Measurements from ENCODE around the gene NOTCH2.
"Not testable (repeated sequence)": the region's sequence is repeated elsewhere in the genome, so short reads cannot be mapped to it uniquely, and the experiment has no call there.

NOTCH2 gene

DNA sequence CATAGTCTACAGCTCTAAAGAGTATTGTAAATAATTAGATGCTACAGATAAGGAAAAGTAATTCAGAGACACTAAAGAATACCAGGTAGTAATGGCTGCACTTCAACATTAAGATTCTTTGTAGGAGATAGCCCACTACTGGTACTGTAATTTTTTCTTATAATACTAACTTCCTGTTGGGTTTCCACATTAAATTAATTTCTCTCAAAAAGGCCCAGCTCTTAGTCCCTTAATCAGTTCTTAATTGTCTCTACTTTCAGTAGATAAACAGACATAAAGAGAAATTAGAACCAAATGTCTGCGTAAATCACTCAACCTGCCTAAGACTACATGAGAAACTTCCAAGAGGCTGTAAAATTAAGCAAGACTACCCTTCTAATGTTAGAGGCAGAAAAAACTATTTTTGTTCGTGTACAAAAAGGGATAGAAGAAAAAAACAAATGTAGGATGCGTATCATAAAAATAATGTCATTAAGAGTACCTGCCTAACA lies 83.4 kb downstream of the NOTCH2 start:
- no peak overlapping the region for H3K27ac ChIP-seq
- TF ChIP-seq, protein P1, sequence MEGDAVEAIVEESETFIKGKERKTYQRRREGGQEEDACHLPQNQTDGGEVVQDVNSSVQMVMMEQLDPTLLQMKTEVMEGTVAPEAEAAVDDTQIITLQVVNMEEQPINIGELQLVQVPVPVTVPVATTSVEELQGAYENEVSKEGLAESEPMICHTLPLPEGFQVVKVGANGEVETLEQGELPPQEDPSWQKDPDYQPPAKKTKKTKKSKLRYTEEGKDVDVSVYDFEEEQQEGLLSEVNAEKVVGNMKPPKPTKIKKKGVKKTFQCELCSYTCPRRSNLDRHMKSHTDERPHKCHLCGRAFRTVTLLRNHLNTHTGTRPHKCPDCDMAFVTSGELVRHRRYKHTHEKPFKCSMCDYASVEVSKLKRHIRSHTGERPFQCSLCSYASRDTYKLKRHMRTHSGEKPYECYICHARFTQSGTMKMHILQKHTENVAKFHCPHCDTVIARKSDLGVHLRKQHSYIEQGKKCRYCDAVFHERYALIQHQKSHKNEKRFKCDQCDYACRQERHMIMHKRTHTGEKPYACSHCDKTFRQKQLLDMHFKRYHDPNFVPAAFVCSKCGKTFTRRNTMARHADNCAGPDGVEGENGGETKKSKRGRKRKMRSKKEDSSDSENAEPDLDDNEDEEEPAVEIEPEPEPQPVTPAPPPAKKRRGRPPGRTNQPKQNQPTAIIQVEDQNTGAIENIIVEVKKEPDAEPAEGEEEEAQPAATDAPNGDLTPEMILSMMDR (conservative IDR thresholded peaks at IDR 0.05) = no peak

- TF ChIP-seq, protein P1 (conservative IDR thresholded peaks at IDR 0.05) = no peak
- no peak overlapping the region for H3K27ac ChIP-seq
Measured at GRCh38 chr1:119984771-119985170, 84.7 kb downstream of the NOTCH2 start.

- TF ChIP-seq, protein P1 (conservative IDR thresholded peaks at IDR 0.05) = no peak
- peak overlapping the region; percentile 46 for H3K27ac ChIP-seq
Measured at GRCh38 chr1:119981986-119982815, 87.3 kb downstream of the NOTCH2 start.

- TF ChIP-seq, protein P1 (conservative IDR thresholded peaks at IDR 0.05) = no peak
- peak overlapping the region; percentile 46; the same call in 1 of the 2 replicates for H3K27ac ChIP-seq
Measured at GRCh38 chr1:119981496-119981895, 88.0 kb downstream of the NOTCH2 start.

DNA sequence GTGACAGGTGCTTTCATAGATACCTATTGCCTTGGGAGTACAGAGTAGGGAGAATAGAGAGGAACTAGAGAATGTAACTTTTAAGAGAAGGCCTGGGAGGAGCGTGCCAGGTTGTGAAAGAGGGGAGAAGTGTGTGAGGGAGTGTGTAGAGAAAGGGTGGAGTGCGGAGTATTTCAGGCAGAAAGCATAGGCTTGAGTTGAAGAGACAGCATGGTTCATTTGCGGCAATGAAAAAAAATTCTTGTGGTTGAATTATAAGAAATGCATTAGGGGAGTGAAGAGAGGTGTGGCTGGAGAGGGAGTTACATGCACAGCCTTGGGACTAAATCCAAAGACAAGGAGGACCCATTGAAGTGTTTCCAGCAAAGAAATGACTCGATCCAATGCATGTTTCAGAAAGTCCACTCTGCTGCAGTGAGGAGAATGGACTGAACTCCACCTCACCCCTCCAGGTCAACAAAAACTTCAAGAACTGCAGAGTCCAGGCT lies 91.4 kb downstream of the NOTCH2 start:
- TF ChIP-seq, protein P1 (conservative IDR thresholded peaks at IDR 0.05) = no peak
- no peak overlapping the region for H3K27ac ChIP-seq

DNA sequence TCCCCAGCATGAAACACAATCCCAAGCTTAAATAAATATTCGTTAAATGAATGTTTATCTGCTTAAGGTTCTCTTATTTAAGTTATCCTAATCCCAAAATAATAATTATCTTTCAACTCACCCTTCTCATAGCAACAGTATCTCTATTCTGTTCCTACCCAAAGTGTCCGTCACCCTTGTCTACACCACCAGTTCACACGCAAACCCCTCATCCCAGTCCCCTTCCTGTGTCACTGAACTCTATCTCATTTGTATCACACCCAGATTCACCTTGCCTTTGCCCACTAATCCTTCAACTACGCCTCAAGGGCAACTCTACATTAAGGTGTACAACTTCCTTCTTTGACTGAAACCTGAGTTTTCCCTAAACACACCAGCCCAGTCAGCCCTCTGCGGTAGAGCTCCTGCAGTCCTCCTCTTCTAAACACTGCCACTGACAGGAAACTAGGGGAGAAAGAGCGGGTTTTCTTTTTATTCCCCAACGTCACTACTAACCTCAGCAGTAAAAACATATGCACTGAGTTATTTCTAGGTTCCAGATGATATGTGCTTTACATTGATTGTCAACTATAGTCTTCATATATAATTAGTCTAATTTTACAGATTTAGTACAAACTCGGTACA lies 92.2 kb downstream of the NOTCH2 start:
- H3K27ac ChIP-seq = not testable (repeated sequence)

DNA sequence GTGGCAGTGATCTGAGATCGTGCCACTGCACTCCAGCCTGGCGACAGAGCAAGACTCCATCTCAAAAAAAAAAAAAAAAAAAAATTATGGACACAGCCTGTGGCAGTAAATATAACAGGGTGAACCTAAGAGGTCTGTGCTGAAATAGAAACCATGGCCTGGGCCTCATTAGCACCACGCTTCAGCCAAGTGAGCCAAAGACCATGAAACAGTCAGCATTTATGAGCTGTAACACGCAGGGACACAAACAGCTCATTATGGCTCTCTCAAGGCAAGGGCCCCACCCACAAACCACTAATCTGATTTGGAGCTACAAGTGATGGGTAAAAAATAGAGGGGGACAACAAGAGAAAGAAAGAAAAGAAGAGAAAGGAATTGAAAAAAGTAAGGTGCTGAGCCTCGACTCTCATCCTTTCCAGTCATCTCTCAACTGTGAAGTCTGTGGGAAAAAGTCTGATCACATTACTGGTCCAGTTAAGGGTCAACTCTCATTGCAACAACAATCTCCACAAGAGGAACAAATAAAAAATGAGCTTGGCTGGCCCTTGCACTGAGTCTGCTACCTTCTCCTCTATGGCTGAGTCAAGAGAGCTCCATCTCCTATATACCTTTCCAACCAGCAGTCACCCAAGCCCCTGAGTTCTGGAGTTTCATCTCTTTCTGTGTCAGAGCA lies 93.7 kb downstream of the NOTCH2 start:
- H3K27ac ChIP-seq = not testable (repeated sequence)

GRCh38 chr1:119975006-119975405 lies 94.5 kb downstream of the NOTCH2 start:
- TF ChIP-seq, protein P1 (conservative IDR thresholded peaks at IDR 0.05) = no peak
- no peak overlapping the region for H3K27ac ChIP-seq
